HL-60 (cell line): ENCODE measurements around the gene TBC1D30.

ENCODE experiments used
- POLR2AphosphoS5 ChIP-seq: IDR thresholded peaks from 2 replicates; pipeline ENCODE4 v1.6.1; 2012; ENCODE audit warnings: low read depth
- REST ChIP-seq: IDR thresholded peaks from 2 replicates; pipeline ENCODE4 v1.6.1; 2012; ENCODE audit warnings: low read depth; ENCODE audit not compliant: insufficient replicate concordance
- TF ChIP-seq, protein P1 (sequence below): IDR thresholded peaks from one replicate; pipeline ENCODE4 v1.5.1; 2011; ENCODE audit warnings: low read length, control low read depth, inconsistent platforms; ENCODE audit not compliant: insufficient read depth

GRCh38 chr12:64840119-64840518, 15.7 kb downstream of the TBC1D30 start:
- TF ChIP-seq, protein P1, sequence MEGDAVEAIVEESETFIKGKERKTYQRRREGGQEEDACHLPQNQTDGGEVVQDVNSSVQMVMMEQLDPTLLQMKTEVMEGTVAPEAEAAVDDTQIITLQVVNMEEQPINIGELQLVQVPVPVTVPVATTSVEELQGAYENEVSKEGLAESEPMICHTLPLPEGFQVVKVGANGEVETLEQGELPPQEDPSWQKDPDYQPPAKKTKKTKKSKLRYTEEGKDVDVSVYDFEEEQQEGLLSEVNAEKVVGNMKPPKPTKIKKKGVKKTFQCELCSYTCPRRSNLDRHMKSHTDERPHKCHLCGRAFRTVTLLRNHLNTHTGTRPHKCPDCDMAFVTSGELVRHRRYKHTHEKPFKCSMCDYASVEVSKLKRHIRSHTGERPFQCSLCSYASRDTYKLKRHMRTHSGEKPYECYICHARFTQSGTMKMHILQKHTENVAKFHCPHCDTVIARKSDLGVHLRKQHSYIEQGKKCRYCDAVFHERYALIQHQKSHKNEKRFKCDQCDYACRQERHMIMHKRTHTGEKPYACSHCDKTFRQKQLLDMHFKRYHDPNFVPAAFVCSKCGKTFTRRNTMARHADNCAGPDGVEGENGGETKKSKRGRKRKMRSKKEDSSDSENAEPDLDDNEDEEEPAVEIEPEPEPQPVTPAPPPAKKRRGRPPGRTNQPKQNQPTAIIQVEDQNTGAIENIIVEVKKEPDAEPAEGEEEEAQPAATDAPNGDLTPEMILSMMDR = no peak
- TF ChIP-seq POLR2AphosphoS5 (no peak), REST (no peak)
